ENCODE data around the gene TAAR8.
"Not testable (repeated sequence)": the region's sequence is repeated elsewhere in the genome, so short reads cannot be mapped to it uniquely, and the experiment has no call there.

DNA sequence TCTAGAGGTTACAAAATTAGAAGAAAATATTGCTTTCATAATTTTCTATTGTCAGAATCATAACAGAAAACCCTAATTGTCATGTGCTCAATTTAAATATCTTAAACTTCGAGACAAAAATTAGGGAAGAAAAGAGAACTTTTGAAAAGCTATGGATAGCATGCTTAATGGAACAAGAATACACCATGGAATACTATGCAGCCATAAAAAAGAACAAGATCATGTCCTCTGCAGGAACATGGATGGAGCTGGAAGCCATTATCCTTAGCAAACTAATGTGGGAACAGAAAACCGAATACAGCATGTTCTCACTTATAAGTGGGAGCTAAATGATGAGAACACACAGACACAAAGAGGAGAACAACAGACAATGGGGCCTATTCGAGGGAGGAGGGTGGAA lies 7.6 kb downstream of the TAAR8 start:
- TF ChIP-seq, protein P1, sequence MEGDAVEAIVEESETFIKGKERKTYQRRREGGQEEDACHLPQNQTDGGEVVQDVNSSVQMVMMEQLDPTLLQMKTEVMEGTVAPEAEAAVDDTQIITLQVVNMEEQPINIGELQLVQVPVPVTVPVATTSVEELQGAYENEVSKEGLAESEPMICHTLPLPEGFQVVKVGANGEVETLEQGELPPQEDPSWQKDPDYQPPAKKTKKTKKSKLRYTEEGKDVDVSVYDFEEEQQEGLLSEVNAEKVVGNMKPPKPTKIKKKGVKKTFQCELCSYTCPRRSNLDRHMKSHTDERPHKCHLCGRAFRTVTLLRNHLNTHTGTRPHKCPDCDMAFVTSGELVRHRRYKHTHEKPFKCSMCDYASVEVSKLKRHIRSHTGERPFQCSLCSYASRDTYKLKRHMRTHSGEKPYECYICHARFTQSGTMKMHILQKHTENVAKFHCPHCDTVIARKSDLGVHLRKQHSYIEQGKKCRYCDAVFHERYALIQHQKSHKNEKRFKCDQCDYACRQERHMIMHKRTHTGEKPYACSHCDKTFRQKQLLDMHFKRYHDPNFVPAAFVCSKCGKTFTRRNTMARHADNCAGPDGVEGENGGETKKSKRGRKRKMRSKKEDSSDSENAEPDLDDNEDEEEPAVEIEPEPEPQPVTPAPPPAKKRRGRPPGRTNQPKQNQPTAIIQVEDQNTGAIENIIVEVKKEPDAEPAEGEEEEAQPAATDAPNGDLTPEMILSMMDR (IDR thresholded peaks at IDR 0.05), result not testable (repeated sequence)
- not testable (repeated sequence) for TF ChIP-seq POLR2AphosphoS5 (IDR thresholded peaks at IDR 0.05)
